NB4 (cell line): ENCODE results near the gene MTIF3.

Source experiments
- DNase-seq: peaks from one replicate; pipeline ENCODE4 v3.0.0; 2010; ENCODE audit warnings: low read depth
- H3K4me3 ChIP-seq: one replicate; pipeline ENCODE4 v1.5.1; 2011; ENCODE audit warnings: mild to moderate bottlenecking, low read depth, low read length, moderate library complexity
- MAX ChIP-seq: IDR thresholded peaks from 2 replicates; pipeline ENCODE4 v1.6.1; 2011; ENCODE audit warnings: low read depth, low read length
- MYC ChIP-seq: IDR thresholded peaks from 2 replicates; pipeline ENCODE4 v1.6.1; 2011; ENCODE audit warnings: low read depth, low read length
- POLR2A ChIP-seq: IDR thresholded peaks from 2 replicates; pipeline ENCODE4 v1.6.1; 2011; ENCODE audit warnings: mild to moderate bottlenecking; ENCODE audit not compliant: insufficient read length; ENCODE audit errors: extremely low read depth
- TF ChIP-seq, protein P1 (sequence below): IDR thresholded peaks from one replicate; pipeline ENCODE4 v1.5.1; 2012; ENCODE audit warnings: low read depth, low read length

The MTIF3 gene

GRCh38 chr13:27425158-27425917, 25.0 kb downstream of the MTIF3 start:
- DNase-seq, result peak; percentile 64
- TF ChIP-seq MAX, result peak; percentile 51
- TF ChIP-seq POLR2A, result no peak
- H3K4me3 ChIP-seq, result peak overlapping the region; percentile 89

DNA sequence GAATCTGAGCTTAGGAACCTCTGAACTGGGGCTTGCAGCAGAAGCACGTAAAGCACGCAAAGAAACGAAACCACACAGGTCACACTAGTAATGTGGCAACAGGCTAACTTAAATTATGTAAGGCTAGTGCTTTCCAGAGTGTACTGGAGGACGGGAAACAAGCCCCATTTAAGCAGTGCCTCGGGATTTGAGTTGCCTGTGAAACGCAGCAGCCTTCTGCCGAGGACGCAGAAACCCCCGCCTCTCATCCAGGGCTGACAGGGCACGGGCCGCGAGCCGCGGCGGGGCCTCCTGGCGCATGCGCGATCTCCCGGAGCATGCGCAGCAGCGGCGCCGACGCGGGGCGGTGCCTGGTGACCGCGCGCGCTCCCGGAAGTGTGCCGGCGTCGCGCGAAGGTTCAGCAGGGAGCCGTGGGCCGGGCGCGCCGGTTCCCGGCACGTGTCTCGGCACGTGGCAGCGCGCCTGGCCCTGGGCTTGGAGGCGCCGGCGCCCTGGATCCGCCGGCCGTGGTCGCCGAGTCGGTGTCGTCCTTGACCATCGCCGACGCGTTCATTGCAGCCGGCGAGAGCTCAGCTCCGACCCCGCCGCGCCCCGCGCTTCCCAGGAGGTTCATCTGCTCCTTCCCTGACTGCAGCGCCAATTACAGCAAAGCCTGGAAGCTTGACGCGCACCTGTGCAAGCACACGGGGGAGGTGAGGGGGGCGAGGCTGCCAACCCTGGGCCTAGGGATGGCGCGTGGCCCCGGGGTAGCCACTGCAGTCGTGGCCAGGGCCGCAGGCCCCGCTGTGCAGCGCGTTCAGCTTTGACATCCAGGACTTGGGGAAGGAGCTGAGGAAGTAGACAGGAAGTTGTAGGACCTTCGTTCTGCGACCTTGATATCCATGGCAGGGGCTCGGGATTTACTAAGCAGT, 25.9 kb downstream of the MTIF3 start, which contains the start of gene GTF3A:
TSS of gene GTF3A (plus strand) at position 374 of the 912 bp plus-strand sequence.
- peak; percentile 97 for TF ChIP-seq POLR2A
- TF ChIP-seq, protein P1, sequence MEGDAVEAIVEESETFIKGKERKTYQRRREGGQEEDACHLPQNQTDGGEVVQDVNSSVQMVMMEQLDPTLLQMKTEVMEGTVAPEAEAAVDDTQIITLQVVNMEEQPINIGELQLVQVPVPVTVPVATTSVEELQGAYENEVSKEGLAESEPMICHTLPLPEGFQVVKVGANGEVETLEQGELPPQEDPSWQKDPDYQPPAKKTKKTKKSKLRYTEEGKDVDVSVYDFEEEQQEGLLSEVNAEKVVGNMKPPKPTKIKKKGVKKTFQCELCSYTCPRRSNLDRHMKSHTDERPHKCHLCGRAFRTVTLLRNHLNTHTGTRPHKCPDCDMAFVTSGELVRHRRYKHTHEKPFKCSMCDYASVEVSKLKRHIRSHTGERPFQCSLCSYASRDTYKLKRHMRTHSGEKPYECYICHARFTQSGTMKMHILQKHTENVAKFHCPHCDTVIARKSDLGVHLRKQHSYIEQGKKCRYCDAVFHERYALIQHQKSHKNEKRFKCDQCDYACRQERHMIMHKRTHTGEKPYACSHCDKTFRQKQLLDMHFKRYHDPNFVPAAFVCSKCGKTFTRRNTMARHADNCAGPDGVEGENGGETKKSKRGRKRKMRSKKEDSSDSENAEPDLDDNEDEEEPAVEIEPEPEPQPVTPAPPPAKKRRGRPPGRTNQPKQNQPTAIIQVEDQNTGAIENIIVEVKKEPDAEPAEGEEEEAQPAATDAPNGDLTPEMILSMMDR, result no peak
- TF ChIP-seq MYC, result peak; percentile 99
- TF ChIP-seq MAX, result peak; percentile 99
- DNase-seq, result peak; percentile 93
- peak within 1 kb of the TSS; percentile 89 for H3K4me3 ChIP-seq

- DNase-seq, result no peak
- H3K4me3 ChIP-seq, result no peak overlapping the region
- no peak for TF ChIP-seq MAX
- TF ChIP-seq POLR2A, result no peak
- no peak for TF ChIP-seq MYC
- TF ChIP-seq, protein P1, result no peak
Measured at GRCh38 chr13:27423333-27423732, 27.0 kb downstream of the MTIF3 start.

DNA sequence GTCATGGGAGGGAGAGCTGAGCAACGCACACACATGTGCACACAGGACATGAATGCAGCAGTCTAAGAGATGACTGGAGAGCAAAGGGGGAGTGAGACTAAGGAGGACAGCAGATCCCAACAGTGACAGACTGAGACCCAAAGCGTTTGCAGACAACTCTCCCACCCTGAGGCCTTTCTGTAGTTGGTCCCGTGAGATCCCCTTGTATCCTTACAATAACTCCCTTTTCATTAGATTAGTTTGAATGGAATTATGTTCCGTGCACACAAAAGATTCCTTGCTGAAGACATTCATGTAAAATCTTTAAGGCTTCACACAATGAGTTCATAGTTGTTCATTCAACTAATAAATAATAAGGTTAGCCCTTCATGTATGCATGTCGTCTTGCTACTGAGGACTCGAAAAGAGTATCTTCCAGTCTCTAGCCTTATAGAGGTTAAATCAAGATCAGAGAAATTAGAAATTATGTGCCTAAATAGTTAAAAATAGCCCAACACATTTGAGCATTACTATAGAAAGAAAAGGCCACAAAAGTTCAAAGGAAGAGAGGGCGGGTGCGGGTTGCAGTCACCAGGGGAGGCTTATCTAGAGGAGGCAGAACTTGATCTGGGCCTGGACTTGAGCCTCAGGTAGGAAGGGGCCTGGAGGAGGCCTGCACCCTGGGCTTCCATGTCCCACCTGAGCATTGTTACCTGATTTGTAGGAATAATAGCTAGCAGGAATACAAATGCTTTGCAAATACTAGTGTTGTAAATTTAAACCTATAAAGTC, 29.1 kb downstream of the MTIF3 start:
- H3K4me3 ChIP-seq, result no peak overlapping the region
- no peak for DNase-seq
- TF ChIP-seq MYC (no peak), POLR2A (no peak), MAX (no peak)
- TF ChIP-seq, protein P1, result no peak

DNA sequence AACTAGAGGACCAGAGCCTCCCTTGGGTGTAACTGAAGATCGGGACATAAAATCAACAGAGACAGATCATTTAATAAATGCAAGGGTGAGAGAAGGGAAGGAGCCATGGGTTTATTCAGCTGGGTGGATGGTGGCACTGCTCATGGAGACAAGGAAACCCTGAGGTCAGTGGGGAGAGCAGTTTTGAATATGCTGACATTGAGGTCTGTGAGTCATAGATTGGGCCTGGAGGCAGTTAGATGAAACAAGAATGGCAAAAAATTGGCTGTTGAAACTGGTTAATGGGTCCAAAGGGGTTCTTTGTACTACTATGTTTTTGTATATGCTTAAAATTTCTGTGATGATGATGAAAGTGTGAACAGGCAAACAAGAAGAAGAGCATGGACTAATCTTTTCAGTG, 31.0 kb downstream of the MTIF3 start:
- DNase-seq, result no peak
- TF ChIP-seq MYC (no peak), POLR2A (no peak), MAX (no peak)
- TF ChIP-seq, protein P1, result no peak
- H3K4me3 ChIP-seq, result no peak overlapping the region
